Measurements from ENCODE around the gene WNT1. TPM values are rescaled to one million over a fixed set of nuclear protein-coding genes. Genes with fewer than 3 reads are reported as not detected.
A peak's percentile ranks its signal among the peaks of the same experiment; 100 is the strongest.

Gene WNT1
- total RNA-seq, 1 donor from 2014 or later = not detected

DNA sequence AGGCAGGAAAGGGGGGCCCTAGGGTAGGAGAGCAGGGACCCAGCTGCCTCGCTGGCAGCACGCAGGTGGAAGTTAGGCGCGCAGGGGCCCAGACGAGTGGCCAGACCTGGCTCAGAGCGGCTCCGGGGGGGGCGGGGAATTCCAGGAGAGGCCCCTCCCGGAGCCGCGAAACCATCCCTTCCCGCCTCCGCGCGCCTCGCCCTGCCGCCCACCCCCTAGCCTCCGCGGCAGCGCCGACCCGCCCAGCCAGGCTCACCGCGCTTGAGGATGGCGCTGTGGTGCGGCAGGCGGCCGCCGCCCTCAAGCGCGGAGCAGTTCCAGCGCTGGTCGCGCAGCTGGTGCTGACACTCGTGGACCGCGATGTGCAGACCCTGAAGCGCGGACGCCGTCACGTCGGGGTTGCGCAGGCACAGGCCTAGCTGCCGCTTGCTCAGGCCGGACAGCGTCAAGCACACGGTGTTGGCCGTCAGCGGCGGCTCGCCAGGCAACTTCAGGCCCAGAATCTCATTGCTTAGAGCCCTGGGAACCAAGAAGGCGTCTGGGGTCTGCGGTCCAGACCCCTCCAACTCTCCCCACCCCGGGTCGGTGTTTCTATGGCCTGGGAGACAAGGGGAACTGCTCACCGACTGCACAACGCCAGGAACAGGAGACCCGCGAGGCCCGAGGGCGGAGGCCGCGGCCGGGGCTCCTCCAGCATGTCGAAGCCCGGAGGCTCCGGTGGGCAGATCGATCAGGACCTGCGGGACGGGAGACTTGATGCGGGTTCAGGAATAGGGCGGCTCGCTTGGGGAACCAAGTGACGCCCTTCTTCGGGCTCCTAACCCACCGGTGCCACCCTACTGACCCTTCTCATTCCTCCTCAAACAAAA, 8.1 kb upstream of the WNT1 start:
- DNase-seq = peak; percentile 65
- Mint-ChIP-seq H3K4me3 (ENCODE audit: unreplicated experiment) (no peak overlapping the region), H3K4me1 (ENCODE audit: low read depth, unreplicated experiment) (peaks cover 3% of the 10 kb centered on the region), H3K9me3 (ENCODE audit: unreplicated experiment) (peaks cover 3% of the 10 kb centered on the region), H3K27me3 (ENCODE audit: unreplicated experiment) (peaks cover 22% of the 10 kb centered on the region), H3K27ac (ENCODE audit: unreplicated experiment) (no peak overlapping the region), H3K36me3 (ENCODE audit: unreplicated experiment) (no peaks in the 10 kb centered on the region)
- no peak for TF ChIP-seq CTCF (IDR thresholded peaks at IDR 0.05; ENCODE audit: partially characterized antibody, unreplicated experiment)

DNA sequence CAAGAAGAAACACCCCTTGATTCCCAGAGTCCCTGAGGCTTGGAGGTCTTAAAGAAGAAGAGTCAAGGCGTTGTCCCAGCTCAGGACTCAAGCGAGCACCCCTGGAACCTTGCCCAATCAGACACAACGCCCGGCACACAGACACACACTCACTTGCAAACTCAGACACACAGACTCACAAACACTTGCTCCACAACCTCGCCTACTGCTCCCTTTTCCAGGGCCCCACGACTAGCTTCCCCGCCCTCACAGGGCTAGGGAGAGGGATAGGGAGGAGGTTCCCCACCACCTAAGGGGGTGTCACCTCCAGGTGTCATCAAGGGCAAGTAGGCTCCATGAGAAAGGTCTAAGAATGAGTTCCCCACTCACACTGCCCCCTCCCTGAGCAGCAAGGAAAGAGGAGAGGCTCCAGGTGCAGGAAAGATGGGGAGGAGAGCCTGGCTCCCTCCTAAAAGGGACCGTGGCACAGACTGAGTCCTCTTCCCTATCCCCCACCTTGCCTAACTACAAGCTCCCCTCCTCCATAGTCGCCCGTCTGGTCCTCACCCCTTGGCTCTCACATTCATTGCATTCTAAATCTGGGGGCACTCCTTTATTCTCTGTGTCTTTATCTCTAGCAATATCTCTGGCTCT, 7.3 kb upstream of the WNT1 start:
- Mint-ChIP-seq H3K27me3 (ENCODE audit: unreplicated experiment) (peaks cover 27% of the 10 kb centered on the region), H3K36me3 (ENCODE audit: unreplicated experiment) (no peaks in the 10 kb centered on the region), H3K4me1 (ENCODE audit: low read depth, unreplicated experiment) (peaks cover 3% of the 10 kb centered on the region), H3K9me3 (ENCODE audit: unreplicated experiment) (peaks cover 5% of the 10 kb centered on the region), H3K27ac (ENCODE audit: unreplicated experiment) (no peak overlapping the region), H3K4me3 (ENCODE audit: unreplicated experiment) (peak overlapping the region; percentile 73)
- TF ChIP-seq CTCF (IDR thresholded peaks at IDR 0.05; ENCODE audit: partially characterized antibody, unreplicated experiment) = no peak
- no peak for DNase-seq

- no peak for TF ChIP-seq CTCF (IDR thresholded peaks at IDR 0.05; ENCODE audit: partially characterized antibody, unreplicated experiment)
These were observed 5.7 kb upstream of the WNT1 start for GRCh38 chr12:48972213-48972951.

DNA sequence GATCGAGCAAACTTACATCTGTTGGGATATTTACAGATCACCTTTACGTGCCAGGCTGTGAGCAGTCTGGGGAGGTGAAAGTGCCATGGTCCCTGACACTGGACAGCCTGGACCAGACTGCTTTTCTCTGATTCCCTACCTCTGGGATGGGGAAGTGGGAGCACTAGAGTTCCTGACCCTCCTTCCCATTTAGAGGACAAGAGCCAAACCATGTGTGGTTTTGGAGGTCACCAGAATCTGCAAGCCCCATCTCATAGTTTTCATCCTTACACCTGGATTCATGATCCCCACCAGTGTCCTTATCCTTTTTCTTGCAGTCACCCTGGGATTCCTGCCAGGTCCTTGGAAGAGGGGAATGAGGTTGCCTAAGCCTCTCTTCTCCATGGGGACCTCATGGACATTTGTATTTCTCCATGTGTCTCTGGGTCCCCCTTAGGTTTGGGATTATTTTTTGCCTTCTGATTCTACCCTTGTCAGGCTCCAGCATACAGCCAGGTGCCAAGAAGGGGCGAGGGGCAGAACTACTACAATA, 5.1 kb upstream of the WNT1 start:
- no peak for TF ChIP-seq CTCF (IDR thresholded peaks at IDR 0.05; ENCODE audit: partially characterized antibody, unreplicated experiment)
- Mint-ChIP-seq H3K4me1 (ENCODE audit: low read depth, unreplicated experiment) (peaks cover 3% of the 10 kb centered on the region), H3K27ac (ENCODE audit: unreplicated experiment) (no peak overlapping the region), H3K4me3 (ENCODE audit: unreplicated experiment) (no peak overlapping the region), H3K27me3 (ENCODE audit: unreplicated experiment) (peaks cover 44% of the 10 kb centered on the region), H3K36me3 (ENCODE audit: unreplicated experiment) (no peaks in the 10 kb centered on the region), H3K9me3 (ENCODE audit: unreplicated experiment) (peaks cover 10% of the 10 kb centered on the region)
- DNase-seq = no peak

More at GRCh38 chr12:48972213-48972951, 5.7 kb upstream of the WNT1 start:
- H3K36me3 Mint-ChIP-seq (ENCODE audit: unreplicated experiment) = no peaks in the 10 kb centered on the region
- H3K9me3 Mint-ChIP-seq (ENCODE audit: unreplicated experiment) = peaks cover 8% of the 10 kb centered on the region
- no peak for DNase-seq
- H3K4me3 Mint-ChIP-seq (ENCODE audit: unreplicated experiment) = no peak overlapping the region
- H3K27me3 Mint-ChIP-seq (ENCODE audit: unreplicated experiment) = peaks cover 39% of the 10 kb centered on the region
- H3K27ac Mint-ChIP-seq (ENCODE audit: unreplicated experiment) = no peak overlapping the region
- H3K4me1 Mint-ChIP-seq (ENCODE audit: low read depth, unreplicated experiment) = peaks cover 3% of the 10 kb centered on the region

Measured in glutamatergic neuron (in vitro differentiated cells).